H1 (cell line): Measurements from ENCODE around the gene IFNG-AS1.

ENCODE experiments used
- CTCF ChIP-seq, 3 experiments: IDR thresholded peaks; 1 replicate in 2 of 3; 2 replicates in 1 of 3; pipeline versions ENCODE4 v1.5.1 to v1.6.1; 2011; ENCODE audit warnings: low read length in 3 of 3, mild to moderate bottlenecking in 3 of 3, inconsistent platforms in 2 of 3, low read depth in 1 of 3, moderate library complexity in 1 of 3; ENCODE audit not compliant: insufficient read depth in 1 of 3; ENCODE audit errors: control extremely low read depth in 1 of 3
- EP300 ChIP-seq, 2 experiments: IDR thresholded peaks; 1 replicate in 1 of 2; 2 replicates in 1 of 2; pipeline ENCODE4 v1.6.1; 2011 to 2012; ENCODE audit warnings: low read depth in 2 of 2, low read length in 2 of 2, mild to moderate bottlenecking in 2 of 2, borderline replicate concordance in 1 of 2, inconsistent platforms in 1 of 2, moderate library complexity in 1 of 2
- POLR2A ChIP-seq, 2 experiments: IDR thresholded peaks; 1 replicate in 1 of 2; 2 replicates in 1 of 2; pipeline ENCODE4 v1.6.1; 2011; ENCODE audit warnings: low read depth in 2 of 2, low read length in 2 of 2, mild to moderate bottlenecking in 2 of 2; ENCODE audit errors: control extremely low read depth in 1 of 2
- RAD21 ChIP-seq, 2 experiments: IDR thresholded peaks in 1 of 2; conservative IDR thresholded peaks in 1 of 2; 2 replicates each; pipeline ENCODE4 v1.6.1; 2011; ENCODE audit warnings: low read depth in 2 of 2, low read length in 2 of 2, improper control_type of control experiment in 1 of 2, inconsistent platforms in 1 of 2, mild to moderate bottlenecking in 1 of 2, moderate library complexity in 1 of 2

DNA sequence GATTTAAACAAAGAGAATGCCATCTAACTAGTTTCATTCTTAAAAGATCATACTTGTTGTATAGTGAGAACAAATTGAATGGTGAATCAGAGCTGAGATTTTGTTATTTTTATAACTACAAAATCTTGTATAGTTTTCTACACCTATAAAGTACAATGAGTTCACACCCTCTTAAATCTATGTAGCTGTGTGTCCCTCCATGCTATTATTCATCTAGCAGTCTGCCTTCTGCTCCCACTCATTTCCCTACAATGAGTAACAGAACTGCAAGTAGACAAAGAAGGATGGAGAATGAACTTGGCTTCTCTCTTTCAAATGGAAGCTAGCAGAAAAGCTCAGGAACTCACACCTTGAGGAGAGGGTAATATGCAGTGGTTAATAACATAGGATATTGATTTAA, 7.1 kb downstream of the IFNG-AS1 start:
- TF ChIP-seq CTCF (IDR thresholded peaks at IDR 0.05; ENCODE audit: control extremely low read depth in 1 of 3, insufficient read depth in 1 of 3, low read depth in 1 of 3, low read length in 3 of 3) = no peak
- no peak for TF ChIP-seq RAD21 (IDR thresholded peaks at IDR 0.05 in 1 of 2, conservative IDR thresholded peaks at IDR 0.05 in 1 of 2; ENCODE audit: low read depth in 2 of 2, low read length in 2 of 2)
- TF ChIP-seq POLR2A (IDR thresholded peaks at IDR 0.05; ENCODE audit: control extremely low read depth in 1 of 2, low read depth in 2 of 2, low read length in 2 of 2) = no peak
- TF ChIP-seq EP300 (IDR thresholded peaks at IDR 0.05; ENCODE audit: borderline replicate concordance in 1 of 2, low read depth in 2 of 2, low read length in 2 of 2) = no peak
